ENCODE results near the gene SSTR3. TPM values are rescaled to one million over a fixed set of nuclear protein-coding genes. Genes with fewer than 3 reads are reported as not detected.

SSTR3 gene
- total RNA-seq, 1 donor from 2014 or later = not detected

GRCh38 chr22:37213941-37214730 is 1.9 kb upstream of the SSTR3 start:
- peak; percentile 10 for DNase-seq
- Mint-ChIP-seq H3K4me3 (ENCODE audit: unreplicated experiment) (no peak overlapping the region), H3K4me1 (ENCODE audit: low read depth, unreplicated experiment) (peaks cover 37% of the 10 kb centered on the region), H3K9me3 (ENCODE audit: unreplicated experiment) (peaks cover 3% of the 10 kb centered on the region), H3K36me3 (ENCODE audit: unreplicated experiment) (no peaks in the 10 kb centered on the region), H3K27me3 (ENCODE audit: unreplicated experiment) (no peaks in the 10 kb centered on the region), H3K27ac (ENCODE audit: unreplicated experiment) (no peak overlapping the region)
- TF ChIP-seq CTCF (IDR thresholded peaks at IDR 0.05; ENCODE audit: partially characterized antibody, unreplicated experiment) = no peak

DNA sequence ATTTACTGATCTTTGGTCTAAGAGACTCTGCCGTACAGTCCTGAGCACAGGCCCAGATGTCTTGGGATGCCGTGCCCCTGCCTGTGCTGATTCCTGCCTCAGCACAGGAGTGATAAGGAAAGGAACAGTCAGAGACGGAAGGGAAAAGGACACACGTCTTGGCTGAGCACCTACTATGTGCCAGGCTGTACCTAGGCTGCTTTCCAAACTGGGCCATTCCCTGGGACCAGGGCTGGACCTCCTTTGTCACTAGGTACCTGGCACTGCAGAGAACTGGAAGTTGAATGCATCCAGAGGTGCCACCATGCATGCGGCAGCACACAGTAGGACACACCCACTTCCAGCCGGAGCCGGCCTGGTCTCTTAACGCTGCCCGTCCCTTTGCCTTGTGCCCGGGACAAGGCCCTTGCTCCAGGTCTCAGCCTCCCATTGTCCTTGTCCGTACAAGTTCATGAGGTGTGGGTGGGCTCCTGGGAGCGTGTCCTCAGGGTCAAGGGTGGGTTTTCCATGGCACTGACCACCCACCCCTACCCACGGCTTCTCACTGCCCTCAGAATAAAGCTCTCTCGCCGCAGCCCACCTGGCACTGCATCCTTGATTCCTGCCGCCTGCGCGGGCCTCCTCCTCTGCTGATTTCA is 1.1 kb upstream of the SSTR3 start:
- Mint-ChIP-seq H3K27ac (ENCODE audit: unreplicated experiment) (no peak overlapping the region), H3K36me3 (ENCODE audit: unreplicated experiment) (no peaks in the 10 kb centered on the region), H3K4me3 (ENCODE audit: unreplicated experiment) (no peak overlapping the region), H3K9me3 (ENCODE audit: unreplicated experiment) (peaks cover 3% of the 10 kb centered on the region), H3K27me3 (ENCODE audit: unreplicated experiment) (no peaks in the 10 kb centered on the region), H3K4me1 (ENCODE audit: low read depth, unreplicated experiment) (peaks cover 33% of the 10 kb centered on the region)
- no peak for TF ChIP-seq CTCF (IDR thresholded peaks at IDR 0.05; ENCODE audit: partially characterized antibody, unreplicated experiment)
- peak; percentile 8 for DNase-seq

- no peak for TF ChIP-seq CTCF (IDR thresholded peaks at IDR 0.05; ENCODE audit: partially characterized antibody, unreplicated experiment)
- DNase-seq = no peak
- H3K27ac Mint-ChIP-seq (ENCODE audit: unreplicated experiment) = no peak overlapping the region
- no peaks in the 10 kb centered on the region for H3K36me3 Mint-ChIP-seq (ENCODE audit: unreplicated experiment)
- no peaks in the 10 kb centered on the region for H3K27me3 Mint-ChIP-seq (ENCODE audit: unreplicated experiment)
- peaks cover 33% of the 10 kb centered on the region for H3K4me1 Mint-ChIP-seq (ENCODE audit: low read depth, unreplicated experiment)
- peaks cover 3% of the 10 kb centered on the region for H3K9me3 Mint-ChIP-seq (ENCODE audit: unreplicated experiment)
- H3K4me3 Mint-ChIP-seq (ENCODE audit: unreplicated experiment) = no peak overlapping the region
Measured at GRCh38 chr22:37211866-37212173, 457 bp downstream of the SSTR3 start.

DNA sequence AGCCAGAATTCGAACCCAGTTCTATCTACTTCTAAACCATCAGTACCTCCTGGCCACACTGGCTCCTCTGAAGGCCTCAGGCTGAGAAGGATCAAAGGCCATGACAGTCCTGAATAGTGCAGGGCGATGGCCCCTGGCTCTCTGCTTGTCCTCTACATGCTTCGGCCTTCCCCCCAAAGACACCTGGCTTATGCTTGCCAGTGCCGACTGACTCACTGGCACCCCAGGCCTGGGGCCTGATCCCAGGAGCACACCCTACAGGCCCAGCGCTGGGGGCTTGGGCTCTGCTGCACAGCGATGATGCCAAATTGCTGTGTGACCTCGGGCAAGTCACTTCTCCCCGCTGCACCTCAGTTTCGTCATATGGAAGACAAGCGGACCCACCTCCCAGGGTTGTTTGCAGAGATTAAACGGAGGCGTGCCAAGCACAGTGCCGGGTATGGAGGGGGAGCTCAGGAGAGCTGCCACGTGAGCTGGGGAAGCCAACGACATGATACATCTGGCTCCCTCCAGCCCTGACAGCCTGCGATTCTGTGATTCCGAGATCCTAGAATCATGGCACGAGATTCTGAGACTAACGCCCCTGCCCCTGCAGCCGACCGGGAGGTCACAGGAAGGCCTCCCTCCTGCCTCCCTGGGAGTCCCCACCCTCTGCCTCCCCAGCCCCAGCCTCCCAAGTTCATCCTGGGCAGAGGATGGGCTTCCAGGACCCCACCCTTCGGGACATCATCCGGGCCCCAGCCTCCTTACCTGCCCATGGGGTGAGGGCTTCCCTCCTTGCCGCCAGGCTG is 1.0 kb downstream of the SSTR3 start:
- Mint-ChIP-seq H3K9me3 (ENCODE audit: unreplicated experiment) (peaks cover 3% of the 10 kb centered on the region), H3K36me3 (ENCODE audit: unreplicated experiment) (no peaks in the 10 kb centered on the region), H3K4me1 (ENCODE audit: low read depth, unreplicated experiment) (peaks cover 30% of the 10 kb centered on the region), H3K4me3 (ENCODE audit: unreplicated experiment) (no peak overlapping the region), H3K27ac (ENCODE audit: unreplicated experiment) (no peak overlapping the region), H3K27me3 (ENCODE audit: unreplicated experiment) (no peaks in the 10 kb centered on the region)
- no peak for TF ChIP-seq CTCF (IDR thresholded peaks at IDR 0.05; ENCODE audit: partially characterized antibody, unreplicated experiment)
- no peak for DNase-seq

All from glutamatergic neuron (in vitro differentiated cells).